GM23338 (cell line): ENCODE measurements around the gene ITIH3. TPM values are rescaled to one million over a fixed set of nuclear protein-coding genes. Genes with fewer than 3 reads are reported as not detected.

Source experiments
- ATAC-seq: fragments of 200-7000 bp; cut with Tn5 transposase; 3 replicates; pipeline ENCODE4 v1.9.1; 2020
- DNase-seq: peaks from one replicate; pipeline ENCODE4 v3.0.0-alpha.2; 2015; ENCODE audit warnings: low spot score
- H2AFZ ChIP-seq: fragments of 200-600 bp; sonication (generic); 2 replicates; pipeline ENCODE4 v1.8.0; 2016; ENCODE audit warnings: antibody characterized with exemption, mild to moderate bottlenecking, moderate library complexity
- H3F3A ChIP-seq: fragments of 200-600 bp; sonication (generic); replicated peaks from 2 replicates; pipeline ENCODE4 v1.8.0; 2017; ENCODE audit warnings: antibody characterized with exemption, mixed run types, low read depth
- H3K27ac ChIP-seq: fragments of 200-600 bp; sonication (generic); 2 replicates; pipeline ENCODE4 v1.6.1; 2016; ENCODE audit warnings: low read depth
- H3K27me3 ChIP-seq: fragments of 200-600 bp; sonication (generic); 2 replicates; pipeline ENCODE4 v1.8.0; 2016; ENCODE audit warnings: mild to moderate bottlenecking, mixed run types, moderate library complexity; ENCODE audit not compliant: insufficient read depth
- H3K36me3 ChIP-seq: fragments of 200-600 bp; sonication (generic); 2 replicates; pipeline ENCODE4 v1.8.0; 2016; ENCODE audit warnings: mild to moderate bottlenecking; ENCODE audit not compliant: insufficient read depth
- H3K4me1 ChIP-seq: fragments of 200-600 bp; sonication (generic); 2 replicates; pipeline ENCODE4 v1.8.0; 2016; ENCODE audit warnings: mild to moderate bottlenecking, moderate library complexity; ENCODE audit not compliant: insufficient read depth
- H3K4me2 ChIP-seq: fragments of 200-600 bp; sonication (generic); 2 replicates; pipeline ENCODE4 v1.7.1; 2017; ENCODE audit warnings: mixed run types
- H3K4me3 ChIP-seq: fragments of 200-600 bp; sonication (generic); 2 replicates; pipeline ENCODE4 v1.6.1; 2016; ENCODE audit warnings: mixed run types
- H3K79me2 ChIP-seq: fragments of 200-600 bp; sonication (generic); replicated peaks from 2 replicates; pipeline ENCODE4 v1.8.0; 2017; ENCODE audit warnings: mild to moderate bottlenecking; ENCODE audit not compliant: insufficient read depth
- H3K9me2 ChIP-seq: fragments of 200-600 bp; sonication (generic); 2 replicates; pipeline ENCODE4 v1.8.0; 2017; ENCODE audit not compliant: insufficient read depth
- H4K20me1 ChIP-seq: fragments of 200-600 bp; sonication (generic); replicated peaks from 2 replicates; pipeline ENCODE4 v1.8.0; 2017; ENCODE audit warnings: mild to moderate bottlenecking; ENCODE audit not compliant: insufficient read depth
- H3K27ac Mint-ChIP-seq: 2 replicates; pipeline ENCODE4 v1.8.0; 2020; ENCODE audit warnings: inconsistent platforms, mild to moderate bottlenecking, moderate library complexity, mixed read lengths
- H3K27me3 Mint-ChIP-seq: 3 replicates; pipeline ENCODE4 v1.8.0; 2022; ENCODE audit warnings: low read depth, mild to moderate bottlenecking, moderate library complexity, mixed read lengths, inconsistent platforms; ENCODE audit not compliant: insufficient read depth, poor library complexity
- H3K36me3 Mint-ChIP-seq: 3 replicates; pipeline ENCODE4 v1.8.0; 2021; ENCODE audit warnings: low read depth, mild to moderate bottlenecking, inconsistent platforms, moderate library complexity, mixed read lengths
- H3K4me1 Mint-ChIP-seq: 3 replicates; pipeline ENCODE4 v1.8.0; 2020; ENCODE audit warnings: mild to moderate bottlenecking, inconsistent platforms, mixed read lengths
- H3K4me3 Mint-ChIP-seq: 3 replicates; pipeline ENCODE4 v1.8.0; 2021; ENCODE audit warnings: moderate library complexity, mild to moderate bottlenecking, inconsistent platforms, mixed read lengths
- H3K9me3 Mint-ChIP-seq: 3 replicates; pipeline ENCODE4 v1.8.0; 2020; ENCODE audit warnings: moderate library complexity, mild to moderate bottlenecking, inconsistent platforms, mixed read lengths
- CREB1 ChIP-seq: fragments of 250-450 bp; sonication (Bioruptor Pico); IDR thresholded peaks from 2 replicates; pipeline ENCODE4 v1.5.0; 2020; ENCODE audit warnings: low read depth, mild to moderate bottlenecking, moderate library complexity
- ETS1 ChIP-seq: IDR thresholded peaks from 2 replicates; pipeline ENCODE4 v1.6.1; 2016; ENCODE audit warnings: antibody characterized with exemption
- EZH2 ChIP-seq: fragments of 200-600 bp; sonication (generic); IDR thresholded peaks from one replicate; pipeline ENCODE4 v1.8.0; 2017; ENCODE audit warnings: antibody characterized with exemption, mild to moderate bottlenecking, low read depth; ENCODE audit not compliant: unreplicated experiment
- EZH2phosphoT487 ChIP-seq: fragments of 200-600 bp; sonication (generic); IDR thresholded peaks from one replicate; pipeline ENCODE4 v1.8.1; 2018; ENCODE audit warnings: antibody characterized with exemption; ENCODE audit not compliant: unreplicated experiment
- JUNB ChIP-seq: IDR thresholded peaks from one replicate; pipeline ENCODE4 v1.6.1; 2016; ENCODE audit warnings: antibody characterized with exemption; ENCODE audit not compliant: unreplicated experiment
- NANOG ChIP-seq: IDR thresholded peaks from 2 replicates; pipeline ENCODE4 v1.6.1; 2016; ENCODE audit warnings: antibody characterized with exemption, borderline replicate concordance
- POLR2AphosphoS5 ChIP-seq: IDR thresholded peaks from 2 replicates; pipeline ENCODE4 v1.6.1; 2016; ENCODE audit warnings: antibody characterized with exemption, low read depth
- REST ChIP-seq: IDR thresholded peaks from one replicate; pipeline ENCODE4 v1.6.1; 2018; ENCODE audit warnings: antibody characterized with exemption; ENCODE audit not compliant: unreplicated experiment
- STAT1 ChIP-seq: IDR thresholded peaks from one replicate; pipeline ENCODE4 v1.6.1; 2016; ENCODE audit warnings: antibody characterized with exemption; ENCODE audit not compliant: unreplicated experiment
- ZNF114 ChIP-seq: fragments of 250-450 bp; sonication (Bioruptor Pico); IDR thresholded peaks from 2 replicates; pipeline ENCODE4 v1.5.0; 2020; ENCODE audit warnings: mild to moderate bottlenecking, moderate library complexity
- ZNF331 ChIP-seq: fragments of 250-450 bp; sonication (Bioruptor Pico); IDR thresholded peaks from 2 replicates; pipeline ENCODE4 v1.5.0; 2020; ENCODE audit warnings: low read depth, mild to moderate bottlenecking, moderate library complexity
- ZNF462 ChIP-seq: fragments of 250-450 bp; sonication (Bioruptor Pico); IDR thresholded peaks from 2 replicates; pipeline ENCODE4 v1.5.0; 2020; ENCODE audit warnings: mild to moderate bottlenecking, moderate library complexity
- polyA plus RNA-seq: library from polyadenylated mRNA; unstranded; fragments of >200 nt; fragmentation: Nextera tagmentation; extraction: Ambion mirVana; gene quantifications from 2 replicates; pipeline ENCODE4 v1.2.1, GENCODE V29; 2016
- total RNA-seq: library from RNA; depleted of rRNA; stranded (reverse); fragments of >200 nt; shearing (Covaris generic); gene quantifications from 2 replicates; pipeline ENCODE4 v1.2.3, GENCODE V29; 2014
- TF ChIP-seq, protein P1 (sequence below), 2 experiments: fragments of 200-600 bp in 1 of 2; sonication (generic) in 1 of 2; conservative IDR thresholded peaks; 2 replicates each; pipeline versions ENCODE4 v1.5.1 to v1.6.1; 2016 to 2017; ENCODE audit warnings: antibody characterized with exemption in 2 of 2, low read depth in 2 of 2, mild to moderate bottlenecking in 2 of 2, moderate library complexity in 1 of 2

The ITIH3 gene
- total and polyA plus RNA-seq, 2 experiments from 2014 or later, result not detected

DNA sequence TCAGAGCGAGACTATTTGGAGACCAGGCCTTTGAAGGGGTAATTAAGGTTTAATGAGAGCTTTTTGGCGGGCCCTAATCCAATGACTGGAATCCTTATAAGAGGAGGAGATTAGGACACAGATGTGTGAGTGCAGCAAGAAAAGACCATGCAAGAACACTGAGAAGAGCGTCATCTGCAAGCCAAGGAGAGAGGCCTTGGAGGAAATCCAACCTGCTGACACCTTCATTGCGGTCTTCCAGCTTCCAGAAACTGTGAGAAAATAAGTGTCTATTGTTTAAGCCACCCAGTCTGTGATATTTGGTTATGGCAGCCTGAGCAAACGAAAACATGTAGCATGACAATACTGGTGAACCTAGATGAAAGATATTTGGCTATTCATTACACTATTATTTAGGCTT lies 63.3 kb downstream of the ITIH3 start:
- Histone ChIP-seq H3K79me2 (no peaks in the 10 kb centered on the region), H3K27me3 (no peaks in the 10 kb centered on the region), H4K20me1 (peaks cover 7% of the 10 kb centered on the region; the same call in 1 of the 2 replicates), H2AFZ (no peak overlapping the region), H3K4me3 (no peak overlapping the region), H3F3A (no peaks in the 10 kb centered on the region), H3K9me2 (no peaks in the 10 kb centered on the region), H3K4me2 (no peak overlapping the region), H3K27ac (no peak overlapping the region), H3K4me1 (no peaks in the 10 kb centered on the region), H3K36me3 (no peaks in the 10 kb centered on the region)
- DNase-seq, result no peak
- no peak overlapping the region for H3K4me3 Mint-ChIP-seq
- no peaks in the 10 kb centered on the region for H3K9me3 Mint-ChIP-seq
- TF ChIP-seq CREB1 (no peak), ZNF462 (no peak), POLR2AphosphoS5 (no peak), REST (no peak), STAT1 (no peak), JUNB (no peak), ZNF331 (CRISPR knock-in tag) (no peak), EZH2 (no peak), EZH2phosphoT487 (no peak), ETS1 (no peak), NANOG (no peak), ZNF114 (no peak)
- TF ChIP-seq, protein P1, sequence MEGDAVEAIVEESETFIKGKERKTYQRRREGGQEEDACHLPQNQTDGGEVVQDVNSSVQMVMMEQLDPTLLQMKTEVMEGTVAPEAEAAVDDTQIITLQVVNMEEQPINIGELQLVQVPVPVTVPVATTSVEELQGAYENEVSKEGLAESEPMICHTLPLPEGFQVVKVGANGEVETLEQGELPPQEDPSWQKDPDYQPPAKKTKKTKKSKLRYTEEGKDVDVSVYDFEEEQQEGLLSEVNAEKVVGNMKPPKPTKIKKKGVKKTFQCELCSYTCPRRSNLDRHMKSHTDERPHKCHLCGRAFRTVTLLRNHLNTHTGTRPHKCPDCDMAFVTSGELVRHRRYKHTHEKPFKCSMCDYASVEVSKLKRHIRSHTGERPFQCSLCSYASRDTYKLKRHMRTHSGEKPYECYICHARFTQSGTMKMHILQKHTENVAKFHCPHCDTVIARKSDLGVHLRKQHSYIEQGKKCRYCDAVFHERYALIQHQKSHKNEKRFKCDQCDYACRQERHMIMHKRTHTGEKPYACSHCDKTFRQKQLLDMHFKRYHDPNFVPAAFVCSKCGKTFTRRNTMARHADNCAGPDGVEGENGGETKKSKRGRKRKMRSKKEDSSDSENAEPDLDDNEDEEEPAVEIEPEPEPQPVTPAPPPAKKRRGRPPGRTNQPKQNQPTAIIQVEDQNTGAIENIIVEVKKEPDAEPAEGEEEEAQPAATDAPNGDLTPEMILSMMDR (conservative IDR thresholded peaks at IDR 0.05; ENCODE audit: low read depth in 2 of 2), result no peak
- H3K27me3 Mint-ChIP-seq, result no peaks in the 10 kb centered on the region
- H3K36me3 Mint-ChIP-seq, result peaks cover 3% of the 10 kb centered on the region; the same call in 2 of the 3 replicates
- H3K27ac Mint-ChIP-seq, result no peak overlapping the region
- H3K4me1 Mint-ChIP-seq, result no peaks in the 10 kb centered on the region; the same call in 2 of the 3 replicates
- no peak for ATAC-seq
